A549 (cell line): ENCODE data around the gene CCR5AS.

Experiments used
- ATAC-seq, 2 experiments: fragments of 200-7000 bp in 1 of 2; fragments of >200 bp in 1 of 2; cut with Nextera tagmentation in 1 of 2; cut with Tn5 transposase in 1 of 2; 3 replicates each; pipeline versions ENCODE4 v1.8.0 to v1.9.1; 2018 to 2020; ENCODE audit warnings: mild to moderate bottlenecking in 1 of 2, moderate library complexity in 1 of 2
- CTCF ChIA-PET: fragments of 300-600 bp; sonication (Branson Sonifier 250); formaldehyde crosslinking; extraction: SDS; loops from one replicate; lab custom pipeline; 2021; ENCODE audit warnings: antibody characterized with exemption, inconsistent platforms; lab: Yijun Ruan, JAX
- POLR2A ChIA-PET: fragments of 350-600 bp; formaldehyde crosslinking; extraction: SDS; loops from one replicate; lab custom pipeline; 2021; ENCODE audit warnings: antibody characterized with exemption, inconsistent platforms; lab: Yijun Ruan, JAX
- DNase-seq, 2 experiments: peaks; one replicate each; pipeline versions ENCODE4 v3.0.0 to v3.0.0-alpha.2; 2011 to 2016; ENCODE audit warnings: low read depth in 1 of 2, low spot score in 1 of 2
- FAIRE-seq: peaks from 2 replicates; lab custom pipeline; 2011; peaks lifted over from hg19 to GRCh38; lab: Jason Lieb, UNC
- H3K27ac ChIP-seq, 2 experiments: fragments of >200 bp; sonication (Bioruptor Twin); formaldehyde crosslinking; 3 replicates each; pipeline ENCODE4 v1.5.1; 2016 to 2017
- H3K4me1 ChIP-seq: fragments of >200 bp; sonication (Bioruptor Twin); formaldehyde crosslinking; 3 replicates; pipeline ENCODE4 v1.6.1; 2016
- H3K4me2 ChIP-seq: fragments of >200 bp; sonication (Bioruptor Twin); formaldehyde crosslinking; 3 replicates; pipeline ENCODE4 v1.6.1; 2016
- H3K4me3 ChIP-seq: fragments of >200 bp; sonication (Bioruptor Twin); formaldehyde crosslinking; 3 replicates; pipeline ENCODE4 v1.5.1; 2016
- H3K9me3 ChIP-seq: fragments of >200 bp; sonication (Bioruptor Twin); formaldehyde crosslinking; 3 replicates; pipeline ENCODE4 v1.6.1; 2016
- CBX8 ChIP-seq: fragments of 200-600 bp; sonication (generic); IDR thresholded peaks from 2 replicates; pipeline ENCODE4 v1.6.1; 2016
- EP300 ChIP-seq, 2 experiments: fragments of >200 bp; sonication (Bioruptor Twin); formaldehyde crosslinking; IDR thresholded peaks; 2 replicates in 1 of 2; 3 replicates in 1 of 2; pipeline ENCODE4 v1.6.1; 2016 to 2017
- HDAC2 ChIP-seq: fragments of 200-600 bp; sonication (generic); IDR thresholded peaks from 2 replicates; pipeline ENCODE4 v1.6.1; 2016
- HEYL ChIP-seq: fragments of 250-450 bp; sonication (Bioruptor Pico); IDR thresholded peaks from 2 replicates; pipeline ENCODE4 v1.8.0; 2021; ENCODE audit warnings: mild to moderate bottlenecking, moderate library complexity
- HOXA7 ChIP-seq: fragments of 250-450 bp; sonication (Bioruptor Pico); IDR thresholded peaks from 2 replicates; pipeline ENCODE4 v1.5.0; 2020; ENCODE audit warnings: mild to moderate bottlenecking, moderate library complexity
- HOXB13 ChIP-seq: fragments of 250-450 bp; sonication (Bioruptor Pico); IDR thresholded peaks from 2 replicates; pipeline ENCODE4 v1.5.0; 2020; ENCODE audit warnings: low read depth, mild to moderate bottlenecking, moderate library complexity
- HOXB5 ChIP-seq: fragments of 250-450 bp; sonication (Bioruptor Pico); IDR thresholded peaks from 2 replicates; pipeline ENCODE4 v1.5.0; 2020; ENCODE audit warnings: mild to moderate bottlenecking, moderate library complexity
- KDM5A ChIP-seq: fragments of 200-600 bp; sonication (generic); IDR thresholded peaks from 2 replicates; pipeline ENCODE4 v1.6.1; 2016; ENCODE audit warnings: antibody characterized with exemption, mild to moderate bottlenecking
- MAZ ChIP-seq: fragments of 150-350 bp; IDR thresholded peaks from 2 replicates; pipeline ENCODE4 v1.6.1; 2014; ENCODE audit warnings: antibody characterized with exemption, low read depth, low read length, borderline replicate concordance
- NPAS2 ChIP-seq: fragments of 250-450 bp; sonication (Bioruptor Pico); IDR thresholded peaks from 2 replicates; pipeline ENCODE4 v1.8.0; 2022; ENCODE audit warnings: mild to moderate bottlenecking, moderate library complexity, borderline replicate concordance
- NR3C1 ChIP-seq: fragments of >200 bp; sonication (Bioruptor Twin); formaldehyde crosslinking; IDR thresholded peaks from 3 replicates; pipeline ENCODE4 v1.6.1; 2017
- PHF8 ChIP-seq: fragments of 200-600 bp; sonication (generic); IDR thresholded peaks from 2 replicates; pipeline ENCODE4 v1.6.1; 2016; ENCODE audit warnings: low read depth, mild to moderate bottlenecking, antibody characterized with exemption, moderate library complexity, borderline replicate concordance
- POLR2AphosphoS2 ChIP-seq: conservative IDR thresholded peaks from 2 replicates; pipeline ENCODE4 v1.6.1; 2012; ENCODE audit warnings: low read length, improper control_type of control experiment, inconsistent platforms
- RAD21 ChIP-seq, 2 experiments: fragments of >200 bp in 1 of 2; sonication (Bioruptor Twin) in 1 of 2; formaldehyde crosslinking in 1 of 2; IDR thresholded peaks in 1 of 2; conservative IDR thresholded peaks in 1 of 2; 2 replicates in 1 of 2; 3 replicates in 1 of 2; pipeline ENCODE4 v1.6.1; 2012 to 2018; ENCODE audit warnings: inconsistent platforms in 1 of 2
- RARB ChIP-seq: fragments of 250-450 bp; sonication (Bioruptor Pico); IDR thresholded peaks from 2 replicates; pipeline ENCODE4 v1.8.0; 2021; ENCODE audit warnings: mild to moderate bottlenecking, moderate library complexity
- TP53 ChIP-seq: fragments of 250-450 bp; sonication (Bioruptor Pico); IDR thresholded peaks from 2 replicates; pipeline ENCODE4 v1.5.0; 2021; ENCODE audit warnings: mild to moderate bottlenecking, moderate library complexity
- ZFP36 ChIP-seq: fragments of 450-650 bp; IDR thresholded peaks from 2 replicates; pipeline ENCODE4 v1.6.1; 2014; ENCODE audit warnings: borderline replicate concordance; ENCODE audit not compliant: partially characterized antibody
- ZNF302 ChIP-seq: fragments of 250-450 bp; sonication (Bioruptor Pico); IDR thresholded peaks from 2 replicates; pipeline ENCODE4 v1.9.0; 2021; ENCODE audit warnings: inconsistent platforms, mild to moderate bottlenecking, moderate library complexity
- ZSCAN20 ChIP-seq: fragments of 250-450 bp; sonication (Bioruptor Pico); IDR thresholded peaks from 2 replicates; pipeline ENCODE4 v1.8.0; 2022; ENCODE audit warnings: mild to moderate bottlenecking, moderate library complexity
- WGBS: methylation state at CpG from one replicate; pipeline ENCODE4 v1.1.6; 2017; ENCODE audit errors: missing lambda C conversion rate; 5-methylcytosine and 5-hydroxymethylcytosine counted together
- TF ChIP-seq, protein P1 (sequence below): fragments of 450-650 bp; IDR thresholded peaks from 2 replicates; pipeline ENCODE4 v1.6.1; 2014; ENCODE audit warnings: antibody characterized with exemption
- TF ChIP-seq, protein P2 (sequence below): fragments of 150-350 bp; IDR thresholded peaks from 2 replicates; pipeline ENCODE4 v1.6.1; 2014; ENCODE audit warnings: low read depth, mild to moderate bottlenecking, low read length
- TF ChIP-seq, protein P3 (sequence below): fragments of 200-600 bp; sonication (generic); IDR thresholded peaks from 2 replicates; pipeline ENCODE4 v1.6.1; 2016; ENCODE audit warnings: antibody characterized with exemption, mild to moderate bottlenecking, moderate library complexity

Gene CCR5AS

DNA sequence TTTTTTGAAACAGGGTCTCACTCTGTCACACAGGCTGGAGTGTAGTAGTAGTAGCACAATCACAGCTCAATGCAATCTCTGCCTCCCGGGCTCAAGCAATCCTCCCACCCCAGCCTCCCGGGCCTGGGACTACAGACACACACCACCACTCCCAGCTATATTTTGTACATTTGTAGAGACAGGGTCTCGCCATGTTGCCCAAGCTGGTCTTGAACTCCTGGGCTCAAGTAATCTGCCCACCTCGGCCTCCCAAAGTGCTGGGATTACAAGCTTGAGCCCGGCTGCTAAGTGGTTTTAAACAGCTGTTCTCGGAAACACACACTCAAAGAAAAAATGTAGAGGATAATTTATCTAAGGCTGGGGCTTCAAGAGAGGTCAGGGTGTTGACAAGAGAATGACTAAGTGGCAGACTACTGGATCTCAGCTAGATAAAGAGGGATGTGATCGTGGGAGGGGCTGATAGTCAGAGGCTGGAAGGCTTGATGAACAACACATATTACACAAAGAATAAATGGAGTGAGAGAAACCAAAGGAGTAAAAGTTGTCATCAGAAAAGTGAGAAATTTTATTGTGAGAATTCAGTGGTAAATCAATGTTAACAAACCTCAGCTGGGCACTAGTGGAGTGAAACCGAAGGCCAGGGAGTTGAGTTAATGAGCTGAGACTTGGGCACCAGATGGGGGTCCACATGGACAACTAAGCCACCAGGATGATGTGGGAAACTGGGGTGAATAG is 6.7 kb downstream of the CCR5AS start:
- FAIRE-seq (no peak), ATAC-seq (no peak), DNase-seq (no peak)
- WGBS: 33% methylated on average over 8 of the region's 8 CpGs
- CTCF ChIA-PET: interaction anchor here (1.0 kb wide), 1 partner anchor 22 kb away, joined by 3 read pairs; no protein-coding TSS in a partner anchor
- TF ChIP-seq PHF8 (no peak), KDM5A (no peak), ZFP36 (no peak), TP53 (CRISPR knock-in tag) (no peak), ZNF302 (CRISPR knock-in tag) (no peak), POLR2AphosphoS2 (no peak), EP300 (IDR thresholded peaks at IDR 0.05) (no peak), NPAS2 (CRISPR knock-in tag) (no peak)
- no peaks in the 10 kb centered on the region for H3K4me1 ChIP-seq
- H3K4me3 ChIP-seq: no peak overlapping the region
- H3K4me2 ChIP-seq: no peak overlapping the region
- no peaks in the 10 kb centered on the region for H3K9me3 ChIP-seq
- POLR2A ChIA-PET: no interaction called here
- no peak overlapping the region for H3K27ac ChIP-seq

DNA sequence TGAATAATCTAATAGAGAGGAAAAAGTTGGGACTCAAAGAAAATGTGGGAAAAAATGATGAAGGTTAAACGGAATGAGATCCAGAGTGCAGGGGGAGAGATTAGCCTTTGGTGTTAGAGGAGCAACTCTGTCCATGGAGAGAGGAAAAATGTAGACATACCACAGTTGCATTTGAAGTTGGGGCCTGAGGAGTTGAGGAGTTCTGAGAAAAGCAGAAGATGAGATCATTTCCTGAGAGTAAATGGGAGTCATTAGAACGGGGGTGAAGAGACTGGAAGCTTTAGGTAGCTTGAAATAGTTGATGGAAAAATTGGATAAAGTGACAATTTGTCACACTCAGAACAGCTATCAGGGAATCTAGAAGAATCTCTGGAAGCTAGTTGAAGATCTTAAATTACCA is 7.3 kb downstream of the CCR5AS start:
- ChIA-PET CTCF (interaction anchor here (1.0 kb wide), 1 partner anchor 21 kb away, joined by 3 read pairs; no protein-coding TSS in a partner anchor), POLR2A (no interaction called here)
- DNase-seq (no peak), ATAC-seq (no peak), FAIRE-seq (no peak)
- Histone ChIP-seq H3K9me3 (no peaks in the 10 kb centered on the region), H3K4me2 (no peak overlapping the region), H3K4me1 (no peaks in the 10 kb centered on the region), H3K4me3 (no peak overlapping the region), H3K27ac (no peak overlapping the region)
- TF ChIP-seq HDAC2 (no peak), HOXB5 (CRISPR knock-in tag) (no peak), CBX8 (no peak), HOXB13 (CRISPR knock-in tag) (no peak), MAZ (no peak), RARB (no peak), HOXA7 (CRISPR knock-in tag) (no peak), HEYL (CRISPR knock-in tag) (no peak), NR3C1 (no peak), ZSCAN20 (CRISPR knock-in tag) (no peak), RAD21 (conservative IDR thresholded peaks at IDR 0.05 in 1 of 2, IDR thresholded peaks at IDR 0.05 in 1 of 2) (no peak), PHF8 (no peak)
- TF ChIP-seq, protein P1, sequence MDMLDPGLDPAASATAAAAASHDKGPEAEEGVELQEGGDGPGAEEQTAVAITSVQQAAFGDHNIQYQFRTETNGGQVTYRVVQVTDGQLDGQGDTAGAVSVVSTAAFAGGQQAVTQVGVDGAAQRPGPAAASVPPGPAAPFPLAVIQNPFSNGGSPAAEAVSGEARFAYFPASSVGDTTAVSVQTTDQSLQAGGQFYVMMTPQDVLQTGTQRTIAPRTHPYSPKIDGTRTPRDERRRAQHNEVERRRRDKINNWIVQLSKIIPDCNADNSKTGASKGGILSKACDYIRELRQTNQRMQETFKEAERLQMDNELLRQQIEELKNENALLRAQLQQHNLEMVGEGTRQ: no peak
- TF ChIP-seq, protein P2, sequence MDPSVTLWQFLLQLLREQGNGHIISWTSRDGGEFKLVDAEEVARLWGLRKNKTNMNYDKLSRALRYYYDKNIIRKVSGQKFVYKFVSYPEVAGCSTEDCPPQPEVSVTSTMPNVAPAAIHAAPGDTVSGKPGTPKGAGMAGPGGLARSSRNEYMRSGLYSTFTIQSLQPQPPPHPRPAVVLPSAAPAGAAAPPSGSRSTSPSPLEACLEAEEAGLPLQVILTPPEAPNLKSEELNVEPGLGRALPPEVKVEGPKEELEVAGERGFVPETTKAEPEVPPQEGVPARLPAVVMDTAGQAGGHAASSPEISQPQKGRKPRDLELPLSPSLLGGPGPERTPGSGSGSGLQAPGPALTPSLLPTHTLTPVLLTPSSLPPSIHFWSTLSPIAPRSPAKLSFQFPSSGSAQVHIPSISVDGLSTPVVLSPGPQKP: no peak
- TF ChIP-seq, protein P3, sequence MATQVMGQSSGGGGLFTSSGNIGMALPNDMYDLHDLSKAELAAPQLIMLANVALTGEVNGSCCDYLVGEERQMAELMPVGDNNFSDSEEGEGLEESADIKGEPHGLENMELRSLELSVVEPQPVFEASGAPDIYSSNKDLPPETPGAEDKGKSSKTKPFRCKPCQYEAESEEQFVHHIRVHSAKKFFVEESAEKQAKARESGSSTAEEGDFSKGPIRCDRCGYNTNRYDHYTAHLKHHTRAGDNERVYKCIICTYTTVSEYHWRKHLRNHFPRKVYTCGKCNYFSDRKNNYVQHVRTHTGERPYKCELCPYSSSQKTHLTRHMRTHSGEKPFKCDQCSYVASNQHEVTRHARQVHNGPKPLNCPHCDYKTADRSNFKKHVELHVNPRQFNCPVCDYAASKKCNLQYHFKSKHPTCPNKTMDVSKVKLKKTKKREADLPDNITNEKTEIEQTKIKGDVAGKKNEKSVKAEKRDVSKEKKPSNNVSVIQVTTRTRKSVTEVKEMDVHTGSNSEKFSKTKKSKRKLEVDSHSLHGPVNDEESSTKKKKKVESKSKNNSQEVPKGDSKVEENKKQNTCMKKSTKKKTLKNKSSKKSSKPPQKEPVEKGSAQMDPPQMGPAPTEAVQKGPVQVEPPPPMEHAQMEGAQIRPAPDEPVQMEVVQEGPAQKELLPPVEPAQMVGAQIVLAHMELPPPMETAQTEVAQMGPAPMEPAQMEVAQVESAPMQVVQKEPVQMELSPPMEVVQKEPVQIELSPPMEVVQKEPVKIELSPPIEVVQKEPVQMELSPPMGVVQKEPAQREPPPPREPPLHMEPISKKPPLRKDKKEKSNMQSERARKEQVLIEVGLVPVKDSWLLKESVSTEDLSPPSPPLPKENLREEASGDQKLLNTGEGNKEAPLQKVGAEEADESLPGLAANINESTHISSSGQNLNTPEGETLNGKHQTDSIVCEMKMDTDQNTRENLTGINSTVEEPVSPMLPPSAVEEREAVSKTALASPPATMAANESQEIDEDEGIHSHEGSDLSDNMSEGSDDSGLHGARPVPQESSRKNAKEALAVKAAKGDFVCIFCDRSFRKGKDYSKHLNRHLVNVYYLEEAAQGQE: no peak
- WGBS: 25% methylated on average over 2 of the region's 2 CpGs
